ACHN (cell line): ENCODE measurements around the gene PAX7.
"Not testable (repeated sequence)": the region's sequence is repeated elsewhere in the genome, so short reads cannot be mapped to it uniquely, and the experiment has no call there.

Experiments
- DNase-seq: peaks from one replicate; pipeline ENCODE4 v3.0.0-alpha.2; 2015
- in situ Hi-C: cut with HindIII; loops from 2 replicates; pipeline ENCODE4 v1.10.0; 2017; ENCODE audit warnings: low sequenced_read_pairs, low pct_ligation_motif_present, low pct_unique_long_range_greater_than_20kb

PAX7 gene

GRCh38 chr1:18735224-18735997 lies 104.8 kb downstream of the PAX7 start:
- DNase-seq = no peak
- in situ Hi-C loops = no loop called here

- DNase-seq = no peak
- in situ Hi-C loops = no loop called here
Measured at GRCh38 chr1:18736958-18737357, 106.3 kb downstream of the PAX7 start.

- in situ Hi-C loops = no loop called here
- DNase-seq = no peak
Measured at GRCh38 chr1:18738126-18738525, 107.5 kb downstream of the PAX7 start.

- in situ Hi-C loops = no loop called here
- no peak for DNase-seq
Measured at GRCh38 chr1:18738617-18739016, 108.0 kb downstream of the PAX7 start.

- DNase-seq = no peak
- in situ Hi-C loops = no loop called here
Measured at GRCh38 chr1:18739408-18739807, 108.8 kb downstream of the PAX7 start.

- in situ Hi-C loops = no loop called here
- no peak for DNase-seq
Measured at GRCh38 chr1:18739897-18740296, 109.3 kb downstream of the PAX7 start.

- no peak for DNase-seq
- in situ Hi-C loops = no loop called here
Measured at GRCh38 chr1:18740617-18741016, 110.0 kb downstream of the PAX7 start.

- no peak for DNase-seq
Measured at GRCh38 chr1:18743233-18743632, 112.6 kb downstream of the PAX7 start.

GRCh38 chr1:18744381-18744780 lies 113.7 kb downstream of the PAX7 start:
- DNase-seq, in situ Hi-C loops: not testable (repeated sequence)

More at GRCh38 chr1:18743233-18743632, 112.6 kb downstream of the PAX7 start:
- in situ Hi-C loops = no loop called here

- in situ Hi-C loops = no loop called here
- no peak for DNase-seq
Measured at GRCh38 chr1:18746981-18747380, 116.3 kb downstream of the PAX7 start.

- DNase-seq = no peak
- in situ Hi-C loops = no loop called here
Measured at GRCh38 chr1:18747671-18748070, 117.0 kb downstream of the PAX7 start.

- DNase-seq = no peak
- in situ Hi-C loops = no loop called here
Measured at GRCh38 chr1:18748435-18748834, 117.8 kb downstream of the PAX7 start.

GRCh38 chr1:18749569-18749968 lies 118.9 kb downstream of the PAX7 start:
- no peak for DNase-seq

GRCh38 chr1:18750600-18750999 lies 120.0 kb downstream of the PAX7 start:
- DNase-seq = no peak
- in situ Hi-C loops = no loop called here

More at GRCh38 chr1:18749569-18749968, 118.9 kb downstream of the PAX7 start:
- in situ Hi-C loops = no loop called here

GRCh38 chr1:18751425-18751824 lies 120.8 kb downstream of the PAX7 start:
- in situ Hi-C loops = no loop called here
- no peak for DNase-seq

GRCh38 chr1:18752409-18752808 lies 121.8 kb downstream of the PAX7 start:
- no peak for DNase-seq
- in situ Hi-C loops = no loop called here

- no peak for DNase-seq
- in situ Hi-C loops = no loop called here
Measured at GRCh38 chr1:18760156-18760555, 129.5 kb downstream of the PAX7 start.

- in situ Hi-C loops = no loop called here
- no peak for DNase-seq
Measured at GRCh38 chr1:18761948-18762840, 131.5 kb downstream of the PAX7 start.

GRCh38 chr1:18764362-18764761 lies 133.7 kb downstream of the PAX7 start:
- no peak for DNase-seq
- in situ Hi-C loops = no loop called here

- DNase-seq = no peak
- in situ Hi-C loops = no loop called here
Measured at GRCh38 chr1:18765725-18766124, 135.1 kb downstream of the PAX7 start.
